MM.1S (cell line): ENCODE measurements around the gene IFT27.

ENCODE experiments used
- CTCF ChIP-seq: fragments of 300-600 bp; sonication (generic); IDR thresholded peaks from 2 replicates; pipeline ENCODE4 v1.5.1; 2016; ENCODE audit warnings: antibody characterized with exemption, low read length, mixed read lengths
- EZH2 ChIP-seq: fragments of 300-600 bp; sonication (generic); optimal IDR thresholded peaks from 2 replicates; pipeline ENCODE3; 2017; ENCODE audit warnings: low read depth, mild to moderate bottlenecking, antibody characterized with exemption, low read length, mixed read lengths

GRCh38 chr22:36756746-36757655 is 18.9 kb downstream of the IFT27 start:
- no peak for TF ChIP-seq CTCF
- TF ChIP-seq EZH2, result no peak
